SK-N-SH treated with all-trans-retinoic acid at 6 μM for 48 hours (cell line): ENCODE results near the gene PRKCE.

Experiments
- ATAC-seq: fragments of 200-7000 bp; cut with Tn5 transposase; 3 replicates; pipeline ENCODE4 v1.9.1; 2020; ENCODE audit warnings: mild to moderate bottlenecking, moderate library complexity
- ARNTL ChIP-seq: fragments of 450-650 bp; formaldehyde crosslinking; IDR thresholded peaks from 2 replicates; pipeline ENCODE4 v1.5.0; 2020; ENCODE audit warnings: low read depth, mild to moderate bottlenecking, moderate library complexity, borderline replicate concordance
- BACH2 ChIP-seq: fragments of 250-450 bp; sonication (Bioruptor Pico); IDR thresholded peaks from 2 replicates; pipeline ENCODE4 v1.9.0; 2021; ENCODE audit warnings: mild to moderate bottlenecking, borderline replicate concordance
- CREB5 ChIP-seq: fragments of 250-450 bp; sonication (Bioruptor Pico); IDR thresholded peaks from 2 replicates; pipeline ENCODE4 v1.5.1; 2020; ENCODE audit warnings: low read depth, mild to moderate bottlenecking, moderate library complexity
- CSDC2 ChIP-seq: fragments of 250-450 bp; sonication (Bioruptor Pico); IDR thresholded peaks from 2 replicates; pipeline ENCODE4 v1.5.0; 2020; ENCODE audit warnings: mild to moderate bottlenecking, moderate library complexity
- CSRNP3 ChIP-seq: fragments of 250-450 bp; sonication (Bioruptor Pico); IDR thresholded peaks from 2 replicates; pipeline ENCODE4 v1.5.1; 2021; ENCODE audit warnings: mild to moderate bottlenecking, moderate library complexity
- ESRRG ChIP-seq: fragments of 250-450 bp; sonication (Bioruptor Pico); IDR thresholded peaks from 2 replicates; pipeline ENCODE4 v1.6.1; 2021; ENCODE audit warnings: mild to moderate bottlenecking
- GLIS3 ChIP-seq: fragments of 250-450 bp; sonication (Bioruptor Pico); IDR thresholded peaks from 2 replicates; pipeline ENCODE4 v1.5.0; 2020; ENCODE audit warnings: mild to moderate bottlenecking, moderate library complexity
- ISL1 ChIP-seq: fragments of 250-450 bp; sonication (Bioruptor Pico); IDR thresholded peaks from 2 replicates; pipeline ENCODE4 v2.1.2; 2022; ENCODE audit warnings: mild to moderate bottlenecking, moderate library complexity
- OSR1 ChIP-seq: fragments of 250-450 bp; sonication (Bioruptor Pico); IDR thresholded peaks from 2 replicates; pipeline ENCODE4 v1.8.0; 2022; ENCODE audit warnings: moderate library complexity, mild to moderate bottlenecking, inconsistent platforms
- RARB ChIP-seq: fragments of 250-450 bp; sonication (Bioruptor Pico); IDR thresholded peaks from 2 replicates; pipeline ENCODE4 v1.8.0; 2021; ENCODE audit warnings: mild to moderate bottlenecking, moderate library complexity
- SNAI2 ChIP-seq: fragments of 250-450 bp; sonication (Bioruptor Pico); IDR thresholded peaks from 2 replicates; pipeline ENCODE4 v1.5.0; 2020; ENCODE audit warnings: mild to moderate bottlenecking, moderate library complexity
- TCF4 ChIP-seq: fragments of 250-450 bp; sonication (Bioruptor Pico); IDR thresholded peaks from 2 replicates; pipeline ENCODE4 v1.8.0; 2021; ENCODE audit warnings: mild to moderate bottlenecking, moderate library complexity, borderline replicate concordance
- TOX ChIP-seq: fragments of 250-450 bp; sonication (Bioruptor Pico); IDR thresholded peaks from 2 replicates; pipeline ENCODE4 v1.8.0; 2021; ENCODE audit warnings: mild to moderate bottlenecking, moderate library complexity, borderline replicate concordance
- ZC3H10 ChIP-seq: fragments of 250-450 bp; sonication (Bioruptor Pico); IDR thresholded peaks from 2 replicates; pipeline ENCODE4 v1.5.1; 2021; ENCODE audit warnings: mild to moderate bottlenecking, moderate library complexity
- ZFP30 ChIP-seq: fragments of 450-650 bp; formaldehyde crosslinking; IDR thresholded peaks from 2 replicates; pipeline ENCODE4 v1.5.0; 2022; ENCODE audit warnings: mild to moderate bottlenecking, moderate library complexity
- ZNF565 ChIP-seq: fragments of 450-650 bp; formaldehyde crosslinking; conservative IDR thresholded peaks from 2 replicates; pipeline ENCODE4 v1.5.0; 2020; ENCODE audit warnings: low read depth, mild to moderate bottlenecking, moderate library complexity
- ZNF70 ChIP-seq: fragments of 450-650 bp; formaldehyde crosslinking; IDR thresholded peaks from 2 replicates; pipeline ENCODE4 v1.5.0; 2020; ENCODE audit warnings: mild to moderate bottlenecking, moderate library complexity
- ZNF8 ChIP-seq: fragments of 450-650 bp; formaldehyde crosslinking; IDR thresholded peaks from 2 replicates; pipeline ENCODE4 v1.5.0; 2020; ENCODE audit warnings: mild to moderate bottlenecking, moderate library complexity
- TF ChIP-seq, protein P1 (sequence below): fragments of 250-450 bp; sonication (Bioruptor Pico); IDR thresholded peaks from 2 replicates; pipeline ENCODE4 v1.8.0; 2020; ENCODE audit warnings: mild to moderate bottlenecking, moderate library complexity, borderline replicate concordance
- TF ChIP-seq, protein P2 (sequence below): fragments of 250-450 bp; sonication (Bioruptor Pico); IDR thresholded peaks from 2 replicates; pipeline ENCODE4 v1.5.0; 2020; ENCODE audit warnings: mild to moderate bottlenecking, moderate library complexity

The PRKCE gene

DNA sequence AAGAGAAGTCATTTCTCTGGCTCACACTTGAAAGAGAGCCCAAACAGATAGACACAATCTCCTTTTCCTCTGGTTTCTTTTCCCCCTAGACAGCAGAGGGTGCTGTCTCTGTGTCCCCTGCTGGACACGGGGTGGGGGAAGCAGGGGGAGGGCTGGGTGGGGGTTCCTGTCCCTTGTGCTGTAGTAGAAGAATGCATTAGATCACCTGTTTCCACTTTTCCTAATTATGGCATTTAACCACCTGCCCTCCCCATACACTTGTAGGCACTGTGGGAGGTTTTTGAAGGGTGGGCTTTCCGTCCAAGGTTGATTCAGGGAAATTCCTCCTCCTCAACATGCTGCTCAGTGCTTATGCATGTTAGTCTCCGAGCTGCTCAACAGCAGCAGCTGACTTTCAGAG lies 439.5 kb downstream of the PRKCE start:
- TF ChIP-seq ZNF70 (CRISPR knock-in tag) (no peak), BACH2 (no peak), ARNTL (no peak), RARB (CRISPR knock-in tag) (no peak), SNAI2 (no peak), ISL1 (no peak), CSRNP3 (CRISPR knock-in tag) (no peak), TCF4 (CRISPR knock-in tag) (no peak), CSDC2 (no peak), ZFP30 (CRISPR knock-in tag) (no peak), ESRRG (CRISPR knock-in tag) (no peak), TOX (CRISPR knock-in tag) (no peak), GLIS3 (no peak)
- TF ChIP-seq, protein P1, sequence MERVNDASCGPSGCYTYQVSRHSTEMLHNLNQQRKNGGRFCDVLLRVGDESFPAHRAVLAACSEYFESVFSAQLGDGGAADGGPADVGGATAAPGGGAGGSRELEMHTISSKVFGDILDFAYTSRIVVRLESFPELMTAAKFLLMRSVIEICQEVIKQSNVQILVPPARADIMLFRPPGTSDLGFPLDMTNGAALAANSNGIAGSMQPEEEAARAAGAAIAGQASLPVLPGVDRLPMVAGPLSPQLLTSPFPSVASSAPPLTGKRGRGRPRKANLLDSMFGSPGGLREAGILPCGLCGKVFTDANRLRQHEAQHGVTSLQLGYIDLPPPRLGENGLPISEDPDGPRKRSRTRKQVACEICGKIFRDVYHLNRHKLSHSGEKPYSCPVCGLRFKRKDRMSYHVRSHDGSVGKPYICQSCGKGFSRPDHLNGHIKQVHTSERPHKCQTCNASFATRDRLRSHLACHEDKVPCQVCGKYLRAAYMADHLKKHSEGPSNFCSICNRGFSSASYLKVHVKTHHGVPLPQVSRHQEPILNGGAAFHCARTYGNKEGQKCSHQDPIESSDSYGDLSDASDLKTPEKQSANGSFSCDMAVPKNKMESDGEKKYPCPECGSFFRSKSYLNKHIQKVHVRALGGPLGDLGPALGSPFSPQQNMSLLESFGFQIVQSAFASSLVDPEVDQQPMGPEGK (CRISPR knock-in tag) = no peak

GRCh38 chr2:46091961-46092667 lies 440.6 kb downstream of the PRKCE start:
- ATAC-seq = no peak
- no peak for TF ChIP-seq SNAI2
- TF ChIP-seq ZNF8 (CRISPR knock-in tag) = no peak
- TF ChIP-seq, protein P1 (CRISPR knock-in tag) = no peak
- TF ChIP-seq BACH2 = no peak
- TF ChIP-seq, protein P2, sequence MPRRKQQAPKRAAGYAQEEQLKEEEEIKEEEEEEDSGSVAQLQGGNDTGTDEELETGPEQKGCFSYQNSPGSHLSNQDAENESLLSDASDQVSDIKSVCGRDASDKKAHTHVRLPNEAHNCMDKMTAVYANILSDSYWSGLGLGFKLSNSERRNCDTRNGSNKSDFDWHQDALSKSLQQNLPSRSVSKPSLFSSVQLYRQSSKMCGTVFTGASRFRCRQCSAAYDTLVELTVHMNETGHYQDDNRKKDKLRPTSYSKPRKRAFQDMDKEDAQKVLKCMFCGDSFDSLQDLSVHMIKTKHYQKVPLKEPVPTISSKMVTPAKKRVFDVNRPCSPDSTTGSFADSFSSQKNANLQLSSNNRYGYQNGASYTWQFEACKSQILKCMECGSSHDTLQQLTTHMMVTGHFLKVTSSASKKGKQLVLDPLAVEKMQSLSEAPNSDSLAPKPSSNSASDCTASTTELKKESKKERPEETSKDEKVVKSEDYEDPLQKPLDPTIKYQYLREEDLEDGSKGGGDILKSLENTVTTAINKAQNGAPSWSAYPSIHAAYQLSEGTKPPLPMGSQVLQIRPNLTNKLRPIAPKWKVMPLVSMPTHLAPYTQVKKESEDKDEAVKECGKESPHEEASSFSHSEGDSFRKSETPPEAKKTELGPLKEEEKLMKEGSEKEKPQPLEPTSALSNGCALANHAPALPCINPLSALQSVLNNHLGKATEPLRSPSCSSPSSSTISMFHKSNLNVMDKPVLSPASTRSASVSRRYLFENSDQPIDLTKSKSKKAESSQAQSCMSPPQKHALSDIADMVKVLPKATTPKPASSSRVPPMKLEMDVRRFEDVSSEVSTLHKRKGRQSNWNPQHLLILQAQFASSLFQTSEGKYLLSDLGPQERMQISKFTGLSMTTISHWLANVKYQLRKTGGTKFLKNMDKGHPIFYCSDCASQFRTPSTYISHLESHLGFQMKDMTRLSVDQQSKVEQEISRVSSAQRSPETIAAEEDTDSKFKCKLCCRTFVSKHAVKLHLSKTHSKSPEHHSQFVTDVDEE (CRISPR knock-in tag) = no peak
- TF ChIP-seq CSDC2 = no peak
- TF ChIP-seq CREB5 (CRISPR knock-in tag) = no peak
- no peak for TF ChIP-seq OSR1 (CRISPR knock-in tag)
- TF ChIP-seq ZNF565 (CRISPR knock-in tag) = no peak

More for the DNA sequence above, 439.5 kb downstream of the PRKCE start:
- peak; percentile 42; the same call in 2 of the 3 replicates for ATAC-seq

DNA sequence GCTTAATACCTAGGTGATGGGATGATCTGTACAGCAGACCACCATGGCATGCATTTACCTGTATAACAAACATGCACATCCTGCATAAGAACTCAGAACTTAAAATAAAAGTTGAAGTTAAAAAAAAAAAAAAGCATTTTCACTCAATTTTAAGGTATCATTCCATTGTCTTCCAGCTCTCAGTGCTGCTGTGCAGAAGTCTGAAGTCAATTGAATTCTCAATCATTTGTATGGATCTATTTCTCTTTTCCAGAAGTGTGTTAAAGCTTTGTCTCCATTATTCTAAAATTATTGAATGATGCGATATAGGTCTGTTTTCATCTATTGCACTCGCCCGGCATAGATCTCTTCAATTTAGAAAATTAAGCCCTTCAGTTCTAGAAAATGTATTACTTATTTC lies 443.2 kb downstream of the PRKCE start:
- TF ChIP-seq ZC3H10 (CRISPR knock-in tag) (no peak), ZNF565 (CRISPR knock-in tag) (0 out of 2 replicates have a peak, but pooled peaks have one; percentile 25), TCF4 (CRISPR knock-in tag) (no peak)
- ATAC-seq = no peak
